HCEC 1CT (cell line): Measurements from ENCODE around the gene IQSEC1.

Experiments
- DNase-seq: peaks from one replicate; pipeline ENCODE4 v3.0.0-alpha.2; 2017

The IQSEC1 gene

DNA sequence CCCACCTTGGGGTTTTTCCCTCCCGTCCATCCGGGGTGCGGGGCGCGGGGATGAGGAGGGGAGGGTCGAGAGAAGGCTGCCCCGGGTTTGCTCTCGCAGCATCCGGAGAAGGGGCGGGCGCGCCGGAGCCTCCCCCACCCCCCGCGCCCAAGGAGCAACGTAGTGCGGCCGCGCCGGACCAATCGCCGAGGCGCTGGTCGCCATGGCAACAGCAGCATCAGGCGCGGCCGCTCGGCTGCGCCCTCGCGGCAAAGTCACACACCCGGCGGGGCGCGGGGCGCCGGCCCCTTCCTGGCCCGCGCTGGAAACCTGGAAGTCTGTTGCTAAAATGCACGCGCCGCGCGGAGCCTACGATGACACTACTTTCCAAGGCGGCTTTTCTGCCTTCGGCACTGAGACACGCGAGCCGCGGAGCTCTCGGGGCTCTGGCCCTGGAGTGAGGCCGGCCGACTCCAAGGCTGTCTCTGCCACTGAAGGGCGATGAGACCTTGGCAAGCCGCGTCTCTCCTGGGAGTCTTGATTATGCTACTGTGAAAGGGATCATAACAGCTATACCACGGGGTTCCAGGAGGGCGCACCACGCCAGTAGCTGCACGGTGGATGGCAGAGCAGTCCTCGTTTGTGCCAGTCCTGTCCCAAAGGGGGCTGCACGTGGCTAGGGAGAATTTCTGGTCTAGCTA lies at the start of gene IQSEC1:
Gene IQSEC1 (minus strand): TSS at position 104 of the 680 bp plus-strand sequence. CDS start 415 bp downstream, outside the sequence.
- no peak for DNase-seq

DNA sequence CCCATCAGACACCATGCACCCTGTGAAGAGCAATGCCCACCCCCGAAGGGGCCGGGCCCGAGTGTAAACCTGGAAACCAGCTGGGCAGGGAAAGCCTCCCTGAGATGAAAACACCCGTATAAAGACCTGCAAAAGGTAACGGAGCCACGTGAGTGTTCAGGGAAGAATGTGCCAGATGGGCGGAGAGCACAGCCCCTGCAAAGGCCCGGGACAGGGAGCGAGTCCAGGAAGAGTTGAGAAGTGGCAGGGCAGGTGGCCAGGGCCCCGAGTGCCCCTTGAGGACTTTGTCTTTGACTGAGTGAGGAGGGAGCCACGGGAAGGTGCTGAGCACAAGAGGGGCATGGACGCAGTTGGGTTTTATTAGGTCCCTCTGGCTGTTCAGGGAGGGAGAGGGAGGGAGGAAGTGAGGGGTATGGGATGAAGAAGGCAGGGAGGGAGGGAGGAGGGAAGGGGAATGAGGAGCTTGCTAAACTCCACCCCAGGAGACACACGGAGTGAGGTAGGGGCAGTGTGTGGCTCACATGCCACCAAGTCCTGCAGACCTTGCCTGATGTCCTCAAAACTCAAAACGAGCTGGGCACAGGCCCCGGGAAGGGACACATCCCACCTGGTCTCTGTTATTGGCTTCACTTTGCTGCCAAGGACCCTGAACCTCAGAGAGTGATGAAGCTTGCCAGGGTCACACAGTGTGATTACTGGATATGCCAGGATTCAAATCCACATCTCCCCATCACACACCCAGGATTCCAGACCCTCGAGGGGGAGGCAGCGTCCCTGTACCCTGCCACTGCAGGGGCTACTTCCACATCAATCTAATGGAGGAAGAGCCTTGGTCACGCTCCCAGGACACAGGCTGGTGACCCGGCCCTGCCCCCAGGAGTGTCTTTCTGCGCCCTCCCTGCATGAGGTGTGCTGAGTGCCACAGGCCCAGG lies 49.1 kb upstream of the IQSEC1 start:
- DNase-seq, result no peak

- no peak for DNase-seq
Measured at GRCh38 chr3:13121553-13122001, 48.3 kb upstream of the IQSEC1 start.

DNA sequence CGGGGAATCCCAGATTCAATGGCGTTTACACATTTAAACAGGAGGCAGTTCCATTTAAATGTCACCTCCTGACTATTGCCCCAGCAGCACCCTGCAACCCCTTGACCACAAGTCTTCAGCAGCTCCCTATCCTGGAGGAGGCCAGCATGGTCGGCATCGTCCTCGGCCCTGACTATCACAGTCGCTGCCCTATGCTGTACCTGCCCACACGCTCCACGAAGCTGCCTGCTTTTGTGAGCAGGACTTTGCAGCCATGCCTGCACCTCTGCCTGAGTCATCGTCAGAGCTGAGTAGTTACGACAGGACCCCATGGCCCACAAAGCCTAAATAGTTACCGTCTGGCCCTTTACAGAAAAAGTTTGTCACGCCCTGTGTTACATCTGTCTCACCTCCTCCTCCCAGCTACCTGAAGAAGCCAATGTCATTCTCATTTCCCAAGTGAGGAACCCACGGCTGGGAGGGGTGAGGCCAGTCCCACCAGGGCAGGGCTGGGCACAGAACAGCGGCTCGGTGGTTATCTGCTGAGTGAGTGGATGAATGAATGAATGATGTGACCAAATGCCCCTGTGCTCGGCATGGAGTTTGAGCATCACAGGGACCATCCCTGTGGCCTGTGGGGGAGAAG lies 47.8 kb upstream of the IQSEC1 start:
- no peak for DNase-seq

GRCh38 chr3:13120289-13120927 lies 47.2 kb upstream of the IQSEC1 start:
- DNase-seq, result no peak

DNA sequence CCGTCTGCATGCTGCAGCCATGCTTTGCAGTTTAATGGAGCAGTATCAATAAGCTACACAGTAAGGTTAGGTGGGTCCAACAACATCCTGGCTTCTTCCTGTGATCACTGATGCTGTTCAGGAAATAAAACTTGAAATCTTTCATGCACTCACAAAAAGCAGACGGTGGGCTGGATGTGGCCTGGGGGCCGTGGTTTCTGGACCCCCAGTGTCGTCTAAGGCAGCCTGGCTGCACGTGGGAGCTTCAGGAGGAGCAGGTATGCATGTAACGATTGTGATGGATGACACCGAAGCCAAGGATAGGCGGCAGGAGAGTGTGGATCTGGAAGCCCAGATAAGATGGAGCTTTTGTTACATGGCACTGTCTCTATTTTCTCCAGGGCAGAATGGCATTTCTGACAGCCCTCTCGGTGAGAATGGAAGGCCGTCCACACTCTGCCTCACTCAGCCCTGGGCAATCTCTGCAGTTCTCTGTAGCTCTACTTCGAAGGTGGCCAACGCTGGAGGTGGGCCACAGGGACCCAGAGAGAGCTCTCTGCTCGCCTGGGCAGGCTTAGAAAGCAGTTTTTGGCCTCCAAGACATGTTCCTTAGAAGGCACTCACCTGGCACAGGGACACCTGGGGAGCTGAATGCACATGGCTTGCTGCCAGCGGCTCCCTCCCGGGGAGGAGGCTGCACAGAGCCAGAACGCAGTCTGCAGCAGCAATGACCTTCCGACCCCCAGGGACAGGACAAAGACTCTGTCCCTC lies 46.4 kb upstream of the IQSEC1 start:
- DNase-seq, result no peak

DNA sequence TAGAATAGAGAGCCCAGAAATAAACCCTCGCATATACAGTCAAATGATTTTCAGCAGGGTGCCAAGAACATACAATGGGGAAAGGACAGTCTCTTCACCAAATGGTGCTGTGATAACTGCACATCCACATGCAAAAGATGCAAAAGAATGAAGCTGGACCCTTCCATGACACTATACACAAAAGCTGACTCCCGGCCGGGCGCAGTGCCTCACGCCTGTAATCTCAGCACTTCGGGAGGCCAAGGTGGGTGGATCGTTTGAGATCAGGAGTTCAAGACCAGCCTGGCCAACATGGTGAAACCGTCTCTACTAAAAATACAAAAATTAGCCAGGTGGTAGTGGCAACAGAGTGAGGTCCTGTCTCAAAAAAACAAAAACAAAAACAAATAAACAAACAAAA lies 43.2 kb upstream of the IQSEC1 start:
- DNase-seq, result no peak

GRCh38 chr3:13115991-13116390 lies 42.8 kb upstream of the IQSEC1 start:
- DNase-seq, result no peak

DNA sequence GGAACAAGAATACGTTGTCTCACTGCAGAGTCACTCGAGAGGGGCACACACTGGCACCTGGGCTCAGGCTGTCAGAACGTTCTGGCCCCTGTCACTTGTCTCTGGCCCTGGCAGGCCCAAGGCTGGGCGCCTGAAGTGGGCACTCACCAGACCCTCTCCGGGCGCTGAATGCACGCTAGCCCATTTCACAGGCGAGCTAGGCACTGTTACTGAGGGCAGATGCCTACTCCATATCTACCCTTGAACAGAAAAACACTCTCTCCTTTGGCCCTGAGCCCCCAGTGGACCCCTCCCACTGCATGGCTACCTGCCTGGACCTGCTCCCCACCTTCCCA lies 42.3 kb upstream of the IQSEC1 start:
- DNase-seq, result no peak

DNA sequence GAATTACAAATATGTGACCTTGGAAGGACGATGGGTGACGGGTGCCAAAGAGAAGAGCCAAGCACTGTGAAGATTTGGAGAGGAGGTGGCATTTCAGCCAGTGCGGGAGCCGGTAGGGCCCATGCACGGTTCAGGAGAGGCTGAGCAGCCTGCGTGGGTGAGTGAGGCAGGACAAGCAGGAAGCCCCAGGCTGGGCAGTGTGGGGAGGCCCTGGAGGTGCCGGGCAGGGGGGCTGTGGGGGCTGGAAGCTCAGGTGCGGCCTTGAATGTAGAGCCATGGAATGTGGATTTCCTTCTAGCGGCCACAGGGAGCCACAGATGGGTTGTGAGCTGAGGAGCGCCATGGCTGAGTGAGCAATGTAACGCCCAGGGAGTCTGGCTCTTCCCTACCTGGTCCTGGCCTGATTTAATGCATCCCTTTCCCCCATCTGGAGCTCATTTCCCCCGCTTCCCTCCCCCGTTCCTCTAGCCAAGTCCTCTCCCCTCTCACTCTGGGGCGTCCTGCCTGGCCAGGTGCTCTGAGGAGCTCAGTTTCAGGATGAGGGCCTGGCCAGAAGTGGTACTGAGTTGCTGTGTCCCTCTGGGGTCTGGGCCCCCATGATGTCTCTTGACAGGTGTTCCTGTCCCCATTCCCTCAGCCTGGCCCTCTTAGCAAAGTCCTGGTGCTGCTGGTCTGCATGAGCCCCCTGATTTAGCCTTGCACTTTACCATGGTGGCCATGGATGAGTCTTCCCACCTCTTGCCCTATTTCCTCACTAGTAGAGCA lies 41.8 kb upstream of the IQSEC1 start:
- no peak for DNase-seq

- no peak for DNase-seq
Measured at GRCh38 chr3:13113346-13114330, 40.4 kb upstream of the IQSEC1 start.

DNA sequence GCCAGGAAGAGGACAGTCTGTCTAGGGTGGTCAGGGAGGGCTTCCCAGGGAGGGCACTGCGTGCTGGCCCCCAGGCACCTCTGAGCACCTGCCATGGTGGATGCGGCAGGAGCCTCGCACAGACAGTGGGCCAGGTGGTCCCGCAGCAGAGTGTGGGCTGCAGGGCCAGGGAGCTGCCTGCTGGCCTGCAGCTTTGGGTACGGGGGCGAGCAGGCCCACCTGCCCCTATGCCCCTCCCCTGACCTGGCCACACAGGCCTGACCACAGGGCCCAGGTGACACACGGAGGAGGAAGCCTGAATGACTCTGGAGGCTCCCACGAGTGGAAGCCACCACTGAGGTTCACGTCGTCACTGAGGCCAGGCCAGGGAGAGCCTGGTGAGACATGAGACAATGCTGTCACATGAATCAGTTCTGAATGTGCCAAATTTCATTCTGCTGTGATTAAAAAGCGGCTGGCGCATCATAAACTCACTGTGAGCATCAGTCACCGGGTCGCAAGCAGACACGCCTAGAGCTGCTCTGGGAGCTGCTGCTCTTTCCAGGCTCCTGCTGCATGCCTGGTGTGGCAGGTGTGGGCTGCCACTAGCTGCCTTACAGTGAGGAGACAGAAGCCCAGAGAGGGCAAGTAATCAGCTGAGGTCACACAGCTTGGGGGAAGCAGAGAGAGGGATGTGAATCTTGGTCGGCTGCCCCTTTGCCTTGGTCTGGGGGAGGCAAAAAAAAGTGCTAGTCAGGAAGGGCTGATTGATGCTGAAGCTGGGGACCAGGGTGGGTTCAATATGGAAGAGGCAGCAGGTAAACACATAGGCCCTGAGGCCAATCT lies 39.5 kb upstream of the IQSEC1 start:
- DNase-seq, result no peak

- no peak for DNase-seq
Measured at GRCh38 chr3:13111873-13112520, 38.8 kb upstream of the IQSEC1 start.

GRCh38 chr3:13111173-13111872 lies 38.1 kb upstream of the IQSEC1 start:
- no peak for DNase-seq

- no peak for DNase-seq
Measured at GRCh38 chr3:13110678-13111116, 37.5 kb upstream of the IQSEC1 start.

- no peak for DNase-seq
Measured at GRCh38 chr3:13109516-13109915, 36.3 kb upstream of the IQSEC1 start.

GRCh38 chr3:13108861-13109260 lies 35.6 kb upstream of the IQSEC1 start:
- no peak for DNase-seq

- no peak for DNase-seq
Measured at GRCh38 chr3:13107661-13108060, 34.4 kb upstream of the IQSEC1 start.
